ENCODE measurements around the gene GRK4. TPM values are rescaled to one million over a fixed set of nuclear protein-coding genes. Genes with fewer than 3 reads are reported as not detected.
"Not testable (repeated sequence)": the region's sequence is repeated elsewhere in the genome, so short reads cannot be mapped to it uniquely, and the experiment has no call there.

The GRK4 gene
- 6.0 TPM for total RNA-seq
- long read RNA-seq, partial matches to known transcripts: 0 of 3 reads
- long read RNA-seq, other reads (novel, unspliced or antisense): 2 of 3 reads

DNA sequence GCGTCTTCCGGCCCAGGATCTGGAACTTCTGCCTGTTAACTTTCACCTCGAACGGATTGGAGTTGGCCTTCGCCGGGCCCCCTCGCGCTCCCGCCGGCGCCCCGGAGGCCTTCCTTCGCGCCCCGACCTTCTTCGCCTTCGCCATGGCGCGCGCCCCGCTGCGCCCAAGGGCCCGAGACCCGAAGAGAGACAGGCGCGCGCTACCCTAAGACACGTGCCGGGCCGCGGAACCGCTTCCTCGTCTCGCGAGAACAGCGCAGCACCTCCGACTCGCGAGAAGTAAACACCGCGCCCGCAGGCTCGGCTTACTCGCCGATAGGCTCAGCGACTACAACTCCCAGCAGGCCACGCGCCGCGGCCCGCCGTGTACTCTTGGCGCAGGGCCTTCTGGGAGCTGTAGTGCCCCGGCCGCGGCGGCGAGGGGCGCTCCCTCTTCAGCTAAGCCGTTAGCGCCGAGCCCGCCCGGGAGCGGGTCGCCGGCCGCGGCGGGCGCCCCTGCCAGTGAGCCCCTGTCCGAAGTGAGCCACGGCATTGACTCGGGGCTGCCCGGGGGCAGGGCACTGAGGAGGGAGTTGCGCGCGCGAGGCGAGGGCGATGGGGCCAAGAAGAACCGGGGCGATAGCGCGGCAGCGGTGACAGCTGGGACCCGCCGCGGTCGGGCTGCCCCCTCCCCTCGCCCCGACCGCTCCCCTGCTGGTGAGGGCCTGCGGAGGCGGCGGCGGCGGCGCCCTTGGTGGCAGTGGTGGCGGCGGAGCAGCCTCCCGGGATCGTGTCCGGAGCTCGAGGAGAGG, at the start of gene GRK4, which contains the start of gene NOP14:
Gene GRK4, plus strand, starts transcription at position 397 of the 791 bp plus-strand sequence. CDS start 500 bp downstream, outside the sequence.
Gene NOP14, minus strand, starts transcription at position 232 of the 791 bp plus-strand sequence. Its CDS starts 87 bp downstream, at position 145.
- peak; percentile 99 for DNase-seq (ENCODE audit: low spot score)

DNA sequence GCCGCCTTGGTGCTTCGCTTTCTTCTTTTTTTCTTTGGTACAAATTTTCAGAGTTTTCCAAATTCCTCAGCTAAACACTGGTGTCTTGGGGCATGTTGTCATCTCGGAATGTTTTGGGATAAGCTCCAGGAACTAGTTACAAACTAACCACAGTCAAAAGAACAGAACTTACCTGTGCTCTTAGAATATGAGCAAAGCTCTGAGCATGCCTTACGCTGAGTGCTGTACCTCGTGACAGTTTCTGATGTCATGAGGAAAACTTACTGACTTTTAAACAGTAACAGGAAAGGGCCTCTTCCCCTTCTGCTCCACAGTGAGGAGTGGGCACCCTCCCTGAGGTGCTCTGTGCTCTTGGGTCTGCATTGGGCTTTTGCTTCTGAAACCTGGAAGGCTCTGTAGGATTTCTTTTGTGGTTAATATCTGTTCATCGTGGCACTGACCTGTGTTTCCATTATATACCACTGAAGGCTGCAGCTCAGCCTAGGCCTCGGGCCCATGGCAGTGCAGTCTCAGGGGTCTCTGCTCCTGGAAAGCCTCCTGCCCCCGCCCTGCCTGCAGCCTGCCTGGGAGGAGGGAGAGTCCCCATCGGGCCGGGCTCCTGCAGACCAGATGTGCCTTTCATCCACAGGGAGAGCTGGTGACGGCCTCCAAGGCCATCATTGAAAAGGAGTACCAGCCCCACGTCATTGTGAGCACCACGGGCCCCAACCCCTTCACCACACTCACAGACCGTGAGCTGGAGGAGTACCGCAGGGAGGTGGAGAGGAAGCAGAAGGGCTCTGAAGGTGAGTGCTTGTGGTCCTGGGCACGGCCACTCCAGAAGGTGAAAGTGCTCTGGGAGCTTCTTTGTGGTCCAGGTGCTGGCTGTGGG, 48.9 kb upstream of the GRK4 start:
- DNase-seq (ENCODE audit: low spot score): peak; percentile 39

DNA sequence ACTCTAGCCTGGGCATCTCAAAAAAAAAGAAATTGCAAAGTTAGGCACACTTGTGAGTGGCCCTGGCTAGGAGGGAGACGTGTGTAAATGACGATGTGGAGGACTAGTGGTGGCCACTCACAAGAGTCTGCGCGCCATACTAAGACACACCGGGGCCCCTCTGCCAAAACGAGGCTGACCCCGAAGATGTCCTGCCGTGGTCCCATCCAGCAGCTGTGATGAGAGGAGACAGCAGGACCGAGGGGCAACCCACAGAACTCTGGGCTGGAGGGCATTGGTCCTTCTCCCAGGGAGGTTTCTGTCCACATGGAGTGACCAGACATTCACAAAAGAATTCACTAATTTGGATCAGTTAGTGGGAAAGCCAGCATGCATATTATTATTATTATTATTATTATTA, 47.6 kb upstream of the GRK4 start:
- DNase-seq (ENCODE audit: low spot score): peak; percentile 73

DNA sequence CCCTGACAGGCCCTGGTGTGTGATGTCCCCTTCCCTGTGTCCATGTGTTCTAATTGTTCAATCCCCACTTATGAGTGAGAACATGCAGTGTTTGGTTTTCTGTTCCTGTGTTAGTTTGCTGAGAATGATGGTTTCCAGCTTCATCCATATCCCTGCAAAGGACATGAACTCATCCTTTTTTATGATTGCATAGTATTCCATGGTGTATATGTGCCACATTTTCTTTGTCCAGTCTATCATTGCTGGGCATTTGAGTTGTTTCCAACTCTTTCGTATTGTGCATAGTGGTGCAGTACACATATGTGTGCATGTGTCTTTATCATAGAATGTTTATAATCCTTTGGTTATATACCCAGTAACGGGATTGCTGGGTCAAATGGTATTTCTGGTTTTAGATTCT, 46.7 kb upstream of the GRK4 start:
- not testable (repeated sequence) for DNase-seq (ENCODE audit: low spot score)

DNA sequence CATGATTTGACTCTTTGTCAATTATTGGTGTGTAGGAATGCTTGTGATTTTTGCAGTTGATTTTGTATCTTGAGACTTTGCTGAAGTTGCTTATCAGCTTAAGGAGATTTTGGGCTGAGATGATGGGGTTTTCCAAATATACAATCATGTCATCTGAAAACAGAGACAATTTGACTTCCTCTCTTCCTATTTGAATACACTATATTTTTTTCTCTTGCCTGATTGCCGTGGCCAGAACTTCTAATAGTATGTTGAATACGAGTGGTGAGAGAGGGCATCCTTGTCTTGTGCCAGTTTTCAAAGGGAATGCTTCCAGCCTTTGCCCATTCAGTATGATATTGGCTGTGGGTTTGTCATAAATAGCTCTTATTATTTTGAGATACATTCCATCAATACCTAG, 45.1 kb upstream of the GRK4 start:
- DNase-seq (ENCODE audit: low spot score): not testable (repeated sequence)

DNA sequence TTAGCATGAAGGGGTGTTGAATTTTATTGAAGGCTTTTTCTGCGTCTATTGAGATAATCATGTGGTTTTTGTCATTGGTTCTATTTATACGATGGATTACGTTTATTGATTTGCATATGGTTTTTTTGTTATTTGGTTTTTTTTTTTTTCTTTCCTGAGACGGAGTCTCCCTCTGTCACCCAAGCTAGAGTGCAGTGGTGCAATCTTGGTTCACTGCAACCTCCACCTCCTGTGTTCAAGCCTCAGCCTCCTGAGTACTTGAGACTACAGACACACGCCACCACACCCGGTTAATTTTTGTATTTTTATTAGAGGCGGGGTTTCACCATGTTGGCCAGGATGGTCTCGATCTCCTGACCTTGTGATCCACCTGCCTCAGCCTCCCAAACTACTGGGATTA, 44.7 kb upstream of the GRK4 start:
- DNase-seq (ENCODE audit: low spot score): peak; percentile 30

DNA sequence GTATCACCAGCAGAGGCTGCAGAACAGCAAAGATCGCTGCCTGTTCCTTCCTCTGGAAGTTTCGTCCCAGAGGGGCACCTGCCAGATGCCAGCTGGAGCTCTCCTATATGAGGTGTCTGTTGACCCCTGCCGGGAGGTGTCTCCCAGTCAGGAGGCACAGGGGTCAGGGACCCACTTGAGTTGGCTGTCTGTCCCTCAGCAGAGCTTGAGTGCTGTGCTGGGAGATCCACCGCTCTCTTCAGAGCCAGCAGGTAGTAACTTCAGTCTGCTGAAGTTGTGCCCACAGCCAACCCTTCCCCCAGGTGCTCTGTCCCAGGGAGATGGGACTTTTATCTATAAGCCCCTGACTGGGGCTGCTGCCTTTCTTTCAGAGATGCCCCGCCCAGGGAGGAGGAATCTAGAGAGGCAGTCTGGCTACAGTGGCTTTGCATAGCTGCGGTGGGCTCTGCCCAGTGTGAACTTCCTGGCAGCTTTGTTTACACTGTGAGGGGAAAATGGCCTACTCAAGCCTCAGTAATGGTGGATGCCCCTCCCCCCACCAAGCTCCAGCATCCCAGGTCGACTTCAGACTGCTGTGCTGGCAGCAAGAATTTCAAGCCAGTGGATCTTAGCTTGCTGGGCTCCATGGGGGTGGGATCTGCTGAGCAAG, 40.8 kb upstream of the GRK4 start:
- DNase-seq (ENCODE audit: low spot score): peak; percentile 57

DNA sequence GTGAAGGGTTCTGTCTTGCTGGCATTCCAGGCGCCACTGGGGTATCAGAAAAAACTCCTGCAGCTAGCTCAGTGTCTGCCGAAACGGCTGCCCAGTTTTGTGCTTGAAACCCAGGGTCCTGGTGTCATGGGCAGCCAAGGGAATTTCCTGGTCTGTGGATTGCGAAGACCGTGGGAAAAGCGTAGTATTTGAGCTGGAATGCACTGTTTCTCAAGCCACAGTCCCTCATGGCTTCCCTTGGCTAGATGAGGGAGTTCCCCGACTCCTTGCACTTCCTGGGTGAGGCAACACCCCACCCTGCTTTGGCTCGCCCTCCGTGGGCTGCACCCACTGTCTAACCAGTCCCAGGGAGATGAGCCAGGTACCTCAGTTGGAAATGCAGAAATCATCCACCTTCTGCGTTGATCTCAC, 40.2 kb upstream of the GRK4 start:
- peak; percentile 71 for DNase-seq (ENCODE audit: low spot score)

DNA sequence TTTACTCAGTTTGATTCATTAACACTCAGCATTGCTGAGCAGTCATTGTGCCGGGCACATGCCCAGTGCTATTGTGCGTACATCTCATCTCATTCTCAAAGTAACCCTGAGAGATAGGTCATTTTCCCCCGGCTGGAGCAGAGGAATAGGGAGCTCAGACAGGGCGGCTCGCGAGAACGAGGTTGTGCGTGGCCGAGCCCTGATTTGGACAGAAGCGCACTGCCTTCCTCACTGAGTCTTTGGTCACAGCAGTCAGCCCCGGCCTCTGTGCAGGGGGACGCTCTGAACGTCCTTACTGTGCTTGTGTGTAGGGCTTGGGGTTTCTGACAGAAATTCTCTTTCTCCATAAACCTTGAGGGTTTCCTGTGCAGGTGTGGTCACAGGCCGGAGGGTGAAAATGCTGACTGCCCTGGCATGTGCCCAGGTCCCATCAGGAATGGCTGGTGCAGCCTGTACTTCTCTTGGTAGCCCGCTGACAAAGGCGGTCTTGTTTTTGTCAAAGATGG, 39.6 kb upstream of the GRK4 start:
- peak; percentile 74 for DNase-seq (ENCODE audit: low spot score)

DNA sequence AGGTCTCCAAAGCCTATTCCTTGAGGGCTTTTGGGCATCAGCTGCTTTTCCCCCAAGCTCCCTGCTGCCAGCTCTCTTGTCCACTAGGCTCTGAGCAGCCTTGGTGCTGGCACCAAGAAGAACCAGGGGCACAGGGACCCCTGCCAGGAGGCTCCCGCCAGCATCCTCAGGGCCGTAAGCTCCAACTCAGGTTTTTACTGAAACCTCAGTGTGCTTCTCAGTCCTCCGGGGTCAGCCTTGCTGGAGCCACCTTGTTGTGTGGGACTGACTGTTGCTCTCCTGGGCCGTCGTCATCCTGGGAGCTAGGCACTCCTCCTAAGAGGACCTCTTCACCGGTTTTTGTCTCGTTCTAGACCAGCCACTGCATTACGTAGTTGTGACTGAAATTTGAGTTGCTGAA, 39.1 kb upstream of the GRK4 start:
- DNase-seq (ENCODE audit: low spot score): no peak

DNA sequence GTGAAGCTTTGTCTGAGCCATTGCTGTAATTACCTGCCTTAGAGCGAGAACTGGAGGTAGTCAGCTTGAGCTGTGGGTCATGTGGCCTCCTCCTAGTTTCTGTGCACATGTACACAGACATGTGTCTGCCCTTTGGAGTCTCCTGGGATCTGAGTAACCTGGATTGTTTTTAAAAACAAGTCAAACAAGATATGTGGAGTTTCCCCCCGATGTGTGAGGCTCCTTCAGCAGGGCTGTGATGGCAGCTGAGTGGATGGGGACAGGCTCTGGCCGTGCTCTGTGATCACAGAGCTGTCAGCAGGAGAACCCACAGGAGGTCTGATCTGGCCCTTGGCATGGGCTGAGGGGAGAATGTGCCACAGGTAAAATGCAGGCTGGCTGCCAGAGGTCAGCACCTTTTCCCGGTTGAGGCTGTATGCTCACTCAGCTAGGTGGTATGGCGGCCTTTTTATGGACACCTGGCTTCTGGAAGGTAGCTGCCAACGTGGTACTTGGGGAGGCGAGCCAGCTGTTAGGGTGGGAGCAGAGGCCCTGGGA, 38.5 kb upstream of the GRK4 start:
- DNase-seq (ENCODE audit: low spot score): no peak

DNA sequence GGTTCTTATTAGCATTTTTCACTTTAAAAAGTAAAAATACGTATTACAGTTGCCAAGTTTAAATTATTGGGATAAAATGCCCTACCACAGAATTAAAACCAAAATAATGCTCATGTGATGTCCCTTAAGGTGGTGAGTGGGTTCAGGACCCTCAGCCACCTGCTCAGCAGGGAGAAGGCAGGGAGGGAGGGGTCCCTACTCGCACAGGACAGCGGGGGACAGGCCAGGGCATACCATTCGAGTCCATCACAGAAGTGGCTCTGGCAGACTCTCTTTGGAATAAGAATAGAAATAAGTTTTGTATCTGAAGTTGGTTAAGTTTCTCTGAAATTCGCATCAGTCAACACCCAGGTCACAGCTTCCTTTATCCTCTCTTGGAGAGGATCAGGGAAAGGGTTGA, 37.9 kb upstream of the GRK4 start:
- DNase-seq (ENCODE audit: low spot score): no peak

DNA sequence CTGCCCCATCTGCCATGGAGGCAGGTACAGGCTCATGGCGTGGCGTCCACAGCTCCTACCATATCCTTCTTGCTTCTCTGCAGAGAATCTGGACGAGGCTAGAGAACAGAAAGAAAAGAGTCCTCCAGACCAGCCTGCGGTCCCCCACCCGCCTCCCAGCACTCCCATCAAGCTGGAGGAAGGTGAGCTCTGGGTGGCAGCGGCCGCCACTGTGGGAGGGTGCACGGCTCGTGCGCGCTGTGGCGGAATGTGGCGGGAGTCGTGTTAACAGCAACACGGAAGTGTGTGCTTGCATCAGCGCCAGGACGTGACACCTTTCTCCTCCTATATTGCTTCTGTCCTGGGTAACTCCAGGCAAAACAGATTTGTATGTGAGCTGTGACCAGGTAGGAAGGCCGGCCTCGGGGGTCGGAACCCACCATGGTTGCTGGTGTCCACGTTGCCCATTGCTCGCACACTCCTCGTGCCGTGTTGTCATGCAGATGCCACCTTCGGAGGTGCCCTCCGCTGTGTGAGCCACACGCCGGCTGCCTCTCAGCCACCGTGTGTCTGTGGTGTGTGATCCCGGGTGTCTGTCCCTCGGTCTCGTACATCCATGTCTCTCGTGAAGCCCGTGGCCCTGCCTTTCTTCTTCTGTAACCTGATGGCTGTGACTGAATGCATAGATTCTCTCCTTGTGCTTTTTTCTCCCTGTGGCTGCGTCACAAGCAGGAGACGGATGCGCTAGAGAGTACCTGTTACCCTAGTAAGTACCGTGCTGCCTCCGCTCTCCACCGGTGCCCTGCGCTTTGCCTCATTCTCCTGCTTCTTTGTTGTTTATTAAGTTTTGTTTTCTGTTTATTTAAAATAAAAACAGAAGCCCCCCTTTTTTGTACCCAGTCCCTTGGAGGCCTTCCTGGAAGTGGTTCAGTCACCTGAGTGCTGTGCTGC, 37.2 kb upstream of the GRK4 start:
- peak; percentile 78 for DNase-seq (ENCODE audit: low spot score)

DNA sequence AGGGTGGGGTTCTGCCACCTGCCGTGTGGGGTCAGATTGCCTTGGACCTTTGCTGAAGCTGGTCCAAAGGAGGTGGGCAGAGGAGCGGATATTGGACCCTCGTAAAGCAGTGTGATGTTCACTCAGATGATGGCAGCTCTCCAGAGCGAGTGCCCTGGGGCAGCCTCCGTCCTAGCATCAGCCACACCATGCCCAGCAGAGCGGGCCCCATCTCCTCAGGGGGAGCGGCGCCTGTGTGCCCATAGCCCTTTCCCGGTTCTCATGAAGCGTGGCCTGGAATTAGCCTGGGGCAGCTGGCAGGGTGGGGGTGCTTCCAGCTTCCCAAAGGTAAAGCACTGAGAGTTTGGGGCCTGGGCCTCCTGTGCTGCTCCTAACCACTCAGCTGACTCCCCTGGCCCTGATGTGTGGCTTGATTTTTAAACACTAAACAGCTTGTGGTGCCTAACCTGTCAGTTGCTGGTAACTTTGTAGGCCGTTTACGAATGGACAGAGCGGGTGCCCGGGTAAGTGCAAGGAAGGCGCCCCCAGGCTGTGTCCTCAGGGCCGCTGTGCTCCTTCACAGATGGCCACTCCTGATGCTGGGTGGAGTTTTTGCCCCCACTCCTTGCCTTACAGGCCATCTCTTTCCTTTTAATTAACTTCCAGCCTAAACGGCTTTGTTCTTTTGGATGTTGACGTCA, 36.2 kb upstream of the GRK4 start:
- no peak for DNase-seq (ENCODE audit: low spot score)

DNA sequence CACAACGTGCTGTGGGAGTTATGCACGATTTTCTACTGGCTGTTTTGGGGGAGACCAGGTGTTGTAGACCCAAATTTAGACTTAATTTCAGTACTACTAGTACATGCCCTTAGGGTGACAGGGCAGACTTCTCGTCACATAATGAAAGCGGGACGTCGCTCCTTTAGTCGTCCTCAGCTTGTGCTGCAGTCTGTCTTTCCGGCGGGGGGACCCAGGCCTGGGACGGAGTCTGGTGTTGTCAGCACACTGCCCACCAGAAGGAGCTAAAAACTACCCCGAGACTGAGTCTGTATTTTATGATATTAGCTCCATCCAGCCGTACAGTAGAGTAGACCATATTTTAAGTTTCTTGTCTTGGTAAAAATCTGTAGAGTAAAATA, 35.7 kb upstream of the GRK4 start:
- no peak for DNase-seq (ENCODE audit: low spot score)

DNA sequence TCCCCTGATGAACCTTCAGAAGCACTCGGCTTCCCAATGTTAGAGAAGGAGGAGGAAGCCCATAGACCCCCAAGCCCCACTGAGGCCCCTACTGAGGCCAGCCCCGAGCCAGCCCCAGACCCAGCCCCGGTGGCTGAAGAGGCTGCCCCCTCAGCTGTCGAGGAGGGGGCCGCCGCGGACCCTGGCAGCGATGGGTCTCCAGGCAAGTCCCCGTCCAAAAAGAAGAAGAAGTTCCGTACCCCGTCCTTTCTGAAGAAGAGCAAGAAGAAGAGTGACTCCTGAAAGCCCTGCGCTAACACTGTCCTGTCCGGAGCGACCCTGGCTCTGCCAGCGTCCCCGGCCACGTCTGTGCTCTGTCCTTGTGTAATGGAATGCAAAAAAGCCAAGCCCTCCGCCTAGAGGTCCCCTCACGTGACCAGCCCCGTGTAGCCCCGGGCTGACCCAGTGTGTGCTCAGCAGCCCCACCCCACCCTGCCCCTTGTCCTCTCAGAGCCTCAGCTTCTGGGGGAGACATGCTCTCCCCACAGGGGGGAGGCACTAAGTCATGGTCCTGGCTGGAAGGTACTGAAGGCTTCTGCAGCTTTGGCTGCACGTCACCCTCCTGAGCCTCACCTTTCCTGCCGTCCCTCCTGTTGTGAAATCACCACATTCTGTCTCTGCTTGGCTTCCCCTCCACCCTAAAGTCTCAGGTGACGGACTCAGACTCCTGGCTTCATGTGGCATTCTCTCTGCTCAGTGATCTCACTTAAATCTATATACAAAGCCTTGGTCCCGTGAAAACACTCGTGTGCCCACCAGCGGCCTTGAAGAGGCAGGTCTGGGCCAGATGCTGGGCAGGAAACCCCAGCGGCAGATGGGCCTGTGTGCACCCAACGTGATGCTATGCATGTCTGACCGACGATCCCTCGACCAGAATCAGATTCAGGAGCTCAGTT, 34.9 kb upstream of the GRK4 start:
- DNase-seq (ENCODE audit: low spot score): peak; percentile 74

DNA sequence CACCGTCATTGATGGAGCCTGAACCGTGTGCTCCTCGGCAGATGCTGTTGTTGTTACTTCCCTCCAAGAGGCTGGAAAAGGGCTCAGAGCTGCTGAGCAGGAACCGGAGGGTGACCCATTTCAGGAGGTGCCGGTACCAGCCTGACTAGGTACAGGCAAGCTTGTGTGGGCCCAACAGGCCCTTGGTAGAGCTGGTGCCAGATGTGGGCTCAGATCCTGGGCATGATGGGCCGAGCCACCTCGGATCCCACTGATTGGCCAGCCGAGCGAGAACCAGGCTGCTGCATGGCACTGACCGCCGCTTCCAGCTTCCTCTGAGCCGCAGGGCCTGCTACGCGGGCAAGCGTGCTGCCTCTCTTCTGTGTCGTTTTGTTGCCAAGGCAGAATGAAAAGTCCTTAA, 33.9 kb upstream of the GRK4 start:
- no peak for DNase-seq (ENCODE audit: low spot score)

DNA sequence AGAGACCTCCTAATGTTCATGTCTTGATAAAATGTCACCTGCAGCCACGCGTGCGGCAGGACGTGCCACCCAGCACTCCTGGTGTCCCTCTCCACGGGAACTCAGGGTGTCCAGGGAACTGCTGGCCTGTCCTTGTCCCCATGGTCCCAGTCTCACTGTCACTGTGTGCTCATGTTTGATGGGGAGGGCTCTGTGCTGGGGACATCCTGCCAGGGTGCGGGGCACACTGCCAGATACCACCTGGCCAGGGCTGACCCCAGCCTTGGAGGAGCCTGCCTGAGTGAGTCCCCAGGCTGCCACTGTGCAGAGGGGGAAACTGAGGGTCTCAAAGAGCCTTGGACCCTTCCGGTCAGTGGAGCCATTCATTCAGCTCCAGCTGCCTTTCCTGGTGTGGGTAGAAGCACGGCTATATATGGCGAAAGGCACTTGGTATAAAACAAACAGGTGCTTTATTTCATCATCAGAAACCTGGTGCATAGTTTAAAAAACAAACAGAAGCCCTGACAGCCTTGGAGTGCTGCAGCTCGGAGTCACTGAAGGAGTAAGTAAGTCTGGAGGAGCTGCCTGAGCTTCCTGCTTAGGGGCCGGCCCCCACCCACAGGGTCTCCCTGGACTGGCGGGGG, 33.1 kb upstream of the GRK4 start:
- DNase-seq (ENCODE audit: low spot score): no peak
